Measurements from ENCODE around the gene ARMC12. TPM values are rescaled to one million over a fixed set of nuclear protein-coding genes. Genes with fewer than 3 reads are reported as not detected.

The ARMC12 gene
- total RNA-seq, 4 donors from 2014 or later: 0.26 to 1.5 TPM; not detected in 2

DNA sequence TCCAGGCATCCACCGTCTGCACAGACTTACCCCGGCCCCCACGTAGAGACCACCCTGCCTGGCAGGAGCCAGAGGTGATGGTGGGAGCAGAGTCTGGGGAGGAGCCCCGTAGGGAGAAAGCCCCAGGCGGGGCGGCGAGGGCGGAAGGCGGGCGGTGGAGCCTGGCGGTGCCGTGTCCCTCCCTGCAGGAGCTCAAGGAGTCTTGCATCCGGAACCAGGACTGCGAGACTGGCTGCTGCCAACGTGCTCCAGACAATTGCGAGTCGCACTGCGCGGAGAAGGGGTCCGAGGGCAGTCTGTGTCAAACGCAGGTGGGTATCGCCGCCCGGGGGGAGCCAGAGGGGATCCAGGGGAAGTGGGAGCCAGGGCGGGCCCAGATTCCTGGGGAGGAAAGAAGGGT lies 50.0 kb downstream of the ARMC12 start:
- intact Hi-C loops (cut with DNase I): no loop called here
- Histone ChIP-seq H3K27me3 (peaks cover 0 to 71% (median 8%) of the 10 kb centered on the region in 4 donors), H3K9me3 (no peaks in the 10 kb centered on the region), H3K36me3 (no peaks in the 10 kb centered on the region), H3K27ac (no peak overlapping the region), H3K4me3 (peak overlapping the region in 1 of 4 donors; percentile 1), H3K4me1 (peaks cover 0 to 11% (median 0%) of the 10 kb centered on the region in 3 donors)
- TF ChIP-seq CTCF (IDR thresholded peaks at IDR 0.05) (no peak), POLR2A (IDR thresholded peaks at IDR 0.05) (no peak)
- DNase-seq: no peak
- WGBS, 2 donors: 48 to 55% methylated on average over 25 of the region's 25 CpGs

- H3K27me3 ChIP-seq: peaks cover 0 to 74% (median 8%) of the 10 kb centered on the region in 4 donors
- WGBS, 2 donors: 48 to 70% methylated on average over 11 to 13 of the region's 13 CpGs
- TF ChIP-seq POLR2A (IDR thresholded peaks at IDR 0.05): no peak
- no peaks in the 10 kb centered on the region for H3K9me3 ChIP-seq
- H3K4me1 ChIP-seq: peaks cover 0 to 8% (median 0%) of the 10 kb centered on the region in 3 donors
- no peak for DNase-seq
- H3K36me3 ChIP-seq: no peaks in the 10 kb centered on the region
- intact Hi-C loops (cut with DNase I): no loop called here
- no peak overlapping the region for H3K27ac ChIP-seq
- no peak overlapping the region for H3K4me3 ChIP-seq
Measured at GRCh38 chr6:35787266-35788218, 50.7 kb downstream of the ARMC12 start.

- 57 to 64% methylated on average over 4 of the region's 4 CpGs for WGBS, 2 donors
Measured at GRCh38 chr6:35788423-35788982, 51.7 kb downstream of the ARMC12 start.

GRCh38 chr6:35790683-35791082 lies 53.9 kb downstream of the ARMC12 start:
- intact Hi-C loops (cut with DNase I): no loop called here
- TF ChIP-seq POLR2A (IDR thresholded peaks at IDR 0.05) (no peak), CTCF (IDR thresholded peaks at IDR 0.05) (no peak)
- H3K4me1 ChIP-seq: peaks cover 0 to 8% (median 0%) of the 10 kb centered on the region in 3 donors
- no peaks in the 10 kb centered on the region for H3K9me3 ChIP-seq
- no peak for DNase-seq
- no peak overlapping the region for H3K4me3 ChIP-seq
- H3K36me3 ChIP-seq: no peaks in the 10 kb centered on the region
- H3K27me3 ChIP-seq: peaks cover 0 to 87% (median 8%) of the 10 kb centered on the region in 4 donors
- no peak overlapping the region for H3K27ac ChIP-seq
- 63 to 77% methylated on average over 5 of the region's 5 CpGs for WGBS, 2 donors

More at GRCh38 chr6:35788423-35788982, 51.7 kb downstream of the ARMC12 start:
- H3K9me3 ChIP-seq: no peaks in the 10 kb centered on the region
- intact Hi-C loops (cut with DNase I): no loop called here
- no peak overlapping the region for H3K27ac ChIP-seq
- H3K4me1 ChIP-seq: peaks cover 0 to 8% (median 0%) of the 10 kb centered on the region in 3 donors
- no peaks in the 10 kb centered on the region for H3K36me3 ChIP-seq
- no peak for DNase-seq
- no peak for TF ChIP-seq CTCF (IDR thresholded peaks at IDR 0.05)
- no peak for TF ChIP-seq POLR2A (IDR thresholded peaks at IDR 0.05)
- peaks cover 0 to 78% (median 8%) of the 10 kb centered on the region in 4 donors for H3K27me3 ChIP-seq
- no peak overlapping the region for H3K4me3 ChIP-seq

GRCh38 chr6:35794536-35795452 lies 58.0 kb downstream of the ARMC12 start:
- H3K4me3 ChIP-seq: no peak overlapping the region
- H3K9me3 ChIP-seq: no peaks in the 10 kb centered on the region
- H3K27ac ChIP-seq: no peak overlapping the region
- intact Hi-C loops (cut with DNase I): no loop called here
- TF ChIP-seq CTCF (IDR thresholded peaks at IDR 0.05) (no peak), POLR2A (IDR thresholded peaks at IDR 0.05) (no peak)
- no peaks in the 10 kb centered on the region for H3K4me1 ChIP-seq
- no peaks in the 10 kb centered on the region for H3K36me3 ChIP-seq
- WGBS, 2 donors: 87 to 88% methylated on average over 15 to 17 of the region's 17 CpGs
- DNase-seq: no peak
- H3K27me3 ChIP-seq: peaks cover 0 to 73% (median 0%) of the 10 kb centered on the region in 4 donors

All from esophagus squamous epithelium (tissue), 5 donors.